Activated CD4-positive, alpha-beta memory T cell treated with anti-CD3 and anti-CD28 coated beads for 36 hours (primary cell): ENCODE measurements around the gene VPS52. TPM values are rescaled to one million over a fixed set of nuclear protein-coding genes. Genes with fewer than 3 reads are reported as not detected.

Experiments
- CTCF ChIA-PET: fragments of 350-600 bp; sonication (Branson Sonifier 250); formaldehyde crosslinking; loops from one replicate; lab custom pipeline; 2021; ENCODE audit warnings: antibody characterized with exemption, inconsistent platforms; lab: Charles Lee
- POLR2A ChIA-PET: fragments of 350-600 bp; sonication (Branson Sonifier 250); formaldehyde crosslinking; loops from one replicate; lab custom pipeline; 2021; ENCODE audit warnings: antibody characterized with exemption; lab: Charles Lee
- DNase-seq: peaks from one replicate; pipeline ENCODE4 v3.0.0-alpha.2; 2020
- H3K27ac Mint-ChIP-seq: one replicate; pipeline ENCODE4 v1.8.0; 2021; ENCODE audit warnings: mixed read lengths
- H3K27me3 Mint-ChIP-seq: one replicate; pipeline ENCODE4 v1.8.0; 2021; ENCODE audit warnings: mixed read lengths
- H3K36me3 Mint-ChIP-seq: one replicate; pipeline ENCODE4 v1.8.0; 2021; ENCODE audit warnings: mixed read lengths
- H3K4me1 Mint-ChIP-seq: one replicate; pipeline ENCODE4 v1.8.0; 2021; ENCODE audit warnings: low read depth, mixed read lengths
- H3K4me3 Mint-ChIP-seq: one replicate; pipeline ENCODE4 v1.8.0; 2021; ENCODE audit warnings: mild to moderate bottlenecking, mixed read lengths
- H3K9me3 Mint-ChIP-seq: one replicate; pipeline ENCODE4 v1.8.0; 2021; ENCODE audit warnings: mixed read lengths
- intact Hi-C: fragments of 100-400 bp; cut with micrococcal nuclease; formaldehyde crosslinking; loops from one replicate; pipeline ENCODE4 v1.15.1; 2023
- total RNA-seq, 2 experiments: library from RNA; stranded (reverse); gene quantifications; one replicate each; pipeline ENCODE4 v1.2.3, GENCODE V29; 2021

The VPS52 gene
- total RNA-seq, 2 experiments from 2014 or later, result 32.7 to 33.7 TPM

DNA sequence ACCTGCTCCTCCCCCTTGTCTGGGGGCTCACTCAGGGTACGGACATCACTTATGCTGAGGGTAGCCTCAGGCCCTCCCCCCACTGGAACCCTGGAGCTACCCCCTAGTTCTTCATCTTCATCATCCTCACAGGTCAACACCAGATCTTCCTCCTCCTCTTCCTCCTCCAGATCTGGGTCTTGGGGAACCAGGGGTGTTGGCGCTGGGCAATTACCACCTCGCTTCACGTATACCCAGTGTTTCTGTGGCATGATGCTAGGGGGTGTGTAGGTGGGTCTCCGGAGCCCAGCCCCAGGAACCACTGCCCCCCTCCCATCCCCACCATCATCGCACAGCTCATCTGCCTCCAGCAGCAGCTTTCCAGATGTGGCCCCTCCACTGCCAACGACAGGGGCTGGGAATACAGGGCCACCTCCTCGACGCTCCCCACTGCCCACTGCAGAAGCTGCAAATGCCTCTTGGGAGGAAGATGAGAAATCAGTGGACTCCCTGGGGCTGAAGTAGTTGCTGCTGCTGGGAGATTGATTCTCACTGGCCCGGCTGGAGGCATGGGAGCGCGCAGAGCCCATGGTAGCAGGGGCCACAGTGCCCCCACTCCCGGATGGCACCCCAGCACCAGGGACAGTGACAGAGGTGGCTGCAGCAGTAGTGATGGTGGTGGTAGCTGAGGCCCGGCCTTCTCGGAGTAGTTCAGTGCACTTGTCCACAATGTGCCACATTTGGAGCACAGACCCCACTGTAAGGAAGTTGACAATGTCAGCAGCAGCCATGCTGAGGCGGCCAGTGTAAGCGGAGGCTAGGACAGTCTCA is 44.3 kb upstream of the VPS52 start:
- Mint-ChIP-seq H3K4me3 (peak overlapping the region; percentile 94), H3K4me1 (peaks cover 74% of the 10 kb centered on the region), H3K27ac (peak overlapping the region; percentile 98), H3K9me3 (no peaks in the 10 kb centered on the region), H3K27me3 (no peaks in the 10 kb centered on the region), H3K36me3 (peaks cover 52% of the 10 kb centered on the region)
- intact Hi-C loops, result loop anchor here (2.0 to 10.0 kb wide), 2 partner anchors 111 to 259 kb away; partner anchors contain the start of gene HSD17B8
- DNase-seq, result no peak
- ChIA-PET CTCF (no interaction called here), POLR2A (interaction anchor here (2.1 to 2.7 kb wide), 2 partner anchors 17 to 39 kb away, joined by 7 to 13 read pairs; partner anchors contain the start of genes B3GALT4 and RGL2)

DNA sequence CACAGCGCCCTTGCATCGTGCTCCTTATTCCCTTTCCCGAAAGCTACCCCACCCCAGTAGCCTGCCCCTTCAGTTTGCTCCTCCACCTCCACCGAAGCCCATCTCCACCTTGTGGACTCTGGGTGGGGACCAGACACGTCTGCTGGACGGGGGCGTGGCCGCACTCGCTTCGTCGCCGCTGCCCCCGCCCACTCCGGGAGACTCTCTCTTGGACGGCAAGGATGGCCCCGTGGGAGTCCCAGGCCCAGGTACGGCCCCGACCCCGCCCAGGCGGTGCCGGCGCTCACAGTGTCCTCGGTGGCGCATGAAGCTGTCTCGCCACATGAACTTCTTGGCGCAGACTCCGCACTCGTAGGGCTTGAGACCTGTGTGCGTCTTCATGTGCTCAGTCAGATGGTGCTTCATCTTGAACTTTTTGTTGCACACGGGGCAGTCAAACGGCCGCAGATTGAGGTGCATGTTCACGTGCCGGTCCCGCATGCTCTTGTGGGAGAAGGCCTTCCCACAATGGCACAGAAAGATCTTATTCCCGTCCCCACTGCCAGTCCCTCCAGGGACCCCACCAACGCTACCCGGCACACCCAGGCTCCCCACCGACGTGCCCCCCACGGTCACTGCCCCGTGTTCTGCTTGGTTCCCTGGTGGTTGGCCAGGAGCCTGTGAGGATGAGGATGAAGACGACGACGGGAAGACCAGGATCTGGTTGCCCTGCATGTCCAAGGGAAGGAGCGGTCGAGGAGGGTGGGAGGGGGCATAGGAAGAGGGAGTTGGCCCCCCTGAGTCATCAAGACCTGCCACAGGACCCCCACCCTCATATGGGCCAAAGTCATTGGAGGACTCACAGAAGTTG is 43.5 kb upstream of the VPS52 start:
- Mint-ChIP-seq H3K27ac (peak overlapping the region; percentile 98), H3K27me3 (no peaks in the 10 kb centered on the region), H3K4me3 (peak overlapping the region; percentile 96), H3K4me1 (peaks cover 70% of the 10 kb centered on the region), H3K36me3 (peaks cover 48% of the 10 kb centered on the region), H3K9me3 (no peaks in the 10 kb centered on the region)
- ChIA-PET CTCF (interaction anchor here (0.6 kb wide), 1 partner anchor 24 kb away, joined by 4 read pairs; no protein-coding TSS in a partner anchor), POLR2A (no interaction called here)
- intact Hi-C loops, result loop anchor here (1.0 to 10.0 kb wide), 6 partner anchors 8 to 260 kb away; partner anchors contain the start of gene HSD17B8
- no peak for DNase-seq

GRCh38 chr6:33314515-33314942 is 42.9 kb upstream of the VPS52 start:
- peak overlapping the region; percentile 98 for H3K27ac Mint-ChIP-seq
- intact Hi-C loops, result loop anchor here (1.0 to 10.0 kb wide), 6 partner anchors 9 to 260 kb away; partner anchors contain the start of gene HSD17B8
- CTCF ChIA-PET, result interaction anchor here (0.6 kb wide), 1 partner anchor 25 kb away, joined by 4 read pairs; no protein-coding TSS in a partner anchor
- H3K36me3 Mint-ChIP-seq, result peaks cover 44% of the 10 kb centered on the region
- peak overlapping the region; percentile 96 for H3K4me3 Mint-ChIP-seq
- peaks cover 63% of the 10 kb centered on the region for H3K4me1 Mint-ChIP-seq
- H3K9me3 Mint-ChIP-seq, result no peaks in the 10 kb centered on the region
- DNase-seq, result peak; percentile 81
- no peaks in the 10 kb centered on the region for H3K27me3 Mint-ChIP-seq
- POLR2A ChIA-PET, result no interaction called here

- ChIA-PET CTCF (interaction anchor here (0.6 to 4.2 kb wide), 5 partner anchors 14 to 112 kb away, joined by 3 to 36 read pairs (median 4); partner anchors contain the start of gene RGL2), POLR2A (interaction anchor here (1.1 to 2.7 kb wide), 5 partner anchors 15 to 342 kb away, joined by 6 to 12 read pairs (median 8); partner anchors contain the start of genes B3GALT4, PFDN6, RGL2 and WDR46)
- intact Hi-C loops, result loop anchor here (1.0 to 10.0 kb wide), 8 partner anchors 9 to 261 kb away; partner anchors contain the start of genes B3GALT4, HSD17B8, PFDN6 and WDR46
- Mint-ChIP-seq H3K4me1 (peaks cover 57% of the 10 kb centered on the region), H3K9me3 (no peaks in the 10 kb centered on the region), H3K27ac (peak within 1 kb of the TSS; percentile 98), H3K36me3 (peaks cover 41% of the 10 kb centered on the region), H3K4me3 (peak within 1 kb of the TSS; percentile 96), H3K27me3 (no peaks in the 10 kb centered on the region)
- DNase-seq, result peak; percentile 91
Observed at GRCh38 chr6:33313709-33314514, 42.2 kb upstream of the VPS52 start, which contains the start of gene TAPBP. Gene TAPBP, minus strand, starts transcription at chr6:33314078. Its CDS starts 37 bp downstream, at chr6:33314041.

GRCh38 chr6:33313105-33313708 is 41.5 kb upstream of the VPS52 start:
- POLR2A ChIA-PET, result interaction anchor here (0.7 to 2.7 kb wide), 7 partner anchors 14 to 469 kb away, joined by 4 to 12 read pairs (median 6); partner anchors contain the start of genes B3GALT4, PFDN6, RGL2 and RPS18
- peaks cover 55% of the 10 kb centered on the region for H3K4me1 Mint-ChIP-seq

GRCh38 chr6:33312361-33313104 is 40.9 kb upstream of the VPS52 start:
- Mint-ChIP-seq H3K27ac (peak overlapping the region; percentile 98), H3K4me1 (peaks cover 54% of the 10 kb centered on the region), H3K36me3 (peaks cover 42% of the 10 kb centered on the region), H3K9me3 (no peaks in the 10 kb centered on the region), H3K4me3 (peak overlapping the region; percentile 96), H3K27me3 (no peaks in the 10 kb centered on the region)
- ChIA-PET CTCF (interaction anchor here (0.6 to 4.2 kb wide), 8 partner anchors 12 to 474 kb away, joined by 3 to 36 read pairs (median 3); partner anchors contain the start of genes B3GALT4, RGL2 and TAP2), POLR2A (interaction anchor here (0.7 to 2.7 kb wide), 9 partner anchors 12 to 468 kb away, joined by 3 to 12 read pairs (median 6); partner anchors contain the start of genes B3GALT4, PFDN6, RGL2 and RPS18)
- intact Hi-C loops, result loop anchor here (1.0 to 10.0 kb wide), 4 partner anchors 23 to 262 kb away; partner anchors contain the start of genes B3GALT4, PFDN6 and WDR46
- DNase-seq, result peak; percentile 90

More at GRCh38 chr6:33313105-33313708, 41.5 kb upstream of the VPS52 start:
- Mint-ChIP-seq H3K9me3 (no peaks in the 10 kb centered on the region), H3K4me3 (peak overlapping the region; percentile 96), H3K27ac (peak overlapping the region; percentile 98), H3K36me3 (peaks cover 43% of the 10 kb centered on the region), H3K27me3 (no peaks in the 10 kb centered on the region)
- DNase-seq, result peak; percentile 70
- CTCF ChIA-PET, result interaction anchor here (0.6 to 4.2 kb wide), 6 partner anchors 13 to 475 kb away, joined by 3 to 36 read pairs (median 3); partner anchors contain the start of genes B3GALT4, RGL2 and TAP2
- intact Hi-C loops, result loop anchor here (1.0 to 10.0 kb wide), 4 partner anchors 24 to 262 kb away; partner anchors contain the start of genes B3GALT4, PFDN6 and WDR46

- CTCF ChIA-PET, result no interaction called here
- POLR2A ChIA-PET, result no interaction called here
- Mint-ChIP-seq H3K27me3 (no peaks in the 10 kb centered on the region), H3K9me3 (no peaks in the 10 kb centered on the region), H3K4me1 (peaks cover 40% of the 10 kb centered on the region), H3K27ac (peak overlapping the region; percentile 35), H3K36me3 (peaks cover 45% of the 10 kb centered on the region), H3K4me3 (no peak overlapping the region)
- no peak for DNase-seq
- intact Hi-C loops, result no loop called here
Observed at GRCh38 chr6:33306356-33306755, 34.7 kb upstream of the VPS52 start.

- CTCF ChIA-PET, result no interaction called here
- peaks cover 40% of the 10 kb centered on the region for H3K4me1 Mint-ChIP-seq
Observed at GRCh38 chr6:33305052-33305451, 33.4 kb upstream of the VPS52 start.

DNA sequence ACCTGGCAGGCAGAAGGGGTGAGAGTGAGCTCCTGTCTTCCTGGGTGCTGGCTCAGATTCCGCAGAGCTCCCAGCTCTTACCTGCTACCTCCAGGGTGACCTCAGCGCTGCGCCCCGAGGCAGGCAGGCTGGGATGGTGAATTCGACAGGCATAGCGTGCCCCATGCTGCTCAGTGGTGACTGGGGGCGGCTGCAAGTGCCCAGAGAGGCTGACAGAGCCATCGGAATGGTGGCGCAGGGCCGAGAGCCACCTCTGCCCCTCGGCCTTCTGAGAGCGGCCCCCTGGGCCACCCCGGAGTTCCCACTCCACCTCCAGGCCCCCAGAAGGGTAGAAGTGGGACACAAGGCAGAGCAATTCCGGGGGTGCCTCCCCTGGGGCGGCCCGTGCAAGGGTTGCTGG is 32.5 kb upstream of the VPS52 start:
- Mint-ChIP-seq H3K9me3 (no peaks in the 10 kb centered on the region), H3K27me3 (no peaks in the 10 kb centered on the region), H3K27ac (no peak overlapping the region), H3K36me3 (peaks cover 55% of the 10 kb centered on the region), H3K4me1 (peaks cover 47% of the 10 kb centered on the region), H3K4me3 (no peak overlapping the region)
- ChIA-PET CTCF (no interaction called here), POLR2A (no interaction called here)
- no peak for DNase-seq
- intact Hi-C loops, result no loop called here

More at GRCh38 chr6:33305052-33305451, 33.4 kb upstream of the VPS52 start:
- Mint-ChIP-seq H3K27me3 (no peaks in the 10 kb centered on the region), H3K9me3 (no peaks in the 10 kb centered on the region), H3K27ac (peak overlapping the region; percentile 33), H3K36me3 (peaks cover 51% of the 10 kb centered on the region), H3K4me3 (no peak overlapping the region)
- POLR2A ChIA-PET, result no interaction called here
- DNase-seq, result no peak
- intact Hi-C loops, result no loop called here
